GM23338 (cell line): ENCODE data around the gene GRID1. TPM values are rescaled to one million over a fixed set of nuclear protein-coding genes. Genes with fewer than 3 reads are reported as not detected.

Source experiments
- ATAC-seq: fragments of 200-7000 bp; cut with Tn5 transposase; 3 replicates; pipeline ENCODE4 v1.9.1; 2020
- DNase-seq: peaks from one replicate; pipeline ENCODE4 v3.0.0-alpha.2; 2015; ENCODE audit warnings: low spot score
- H2AFZ ChIP-seq: fragments of 200-600 bp; sonication (generic); 2 replicates; pipeline ENCODE4 v1.8.0; 2016; ENCODE audit warnings: antibody characterized with exemption, mild to moderate bottlenecking, moderate library complexity
- H3F3A ChIP-seq: fragments of 200-600 bp; sonication (generic); replicated peaks from 2 replicates; pipeline ENCODE4 v1.8.0; 2017; ENCODE audit warnings: antibody characterized with exemption, mixed run types, low read depth
- H3K27ac ChIP-seq: fragments of 200-600 bp; sonication (generic); 2 replicates; pipeline ENCODE4 v1.6.1; 2016; ENCODE audit warnings: low read depth
- H3K27me3 ChIP-seq: fragments of 200-600 bp; sonication (generic); 2 replicates; pipeline ENCODE4 v1.8.0; 2016; ENCODE audit warnings: mild to moderate bottlenecking, mixed run types, moderate library complexity; ENCODE audit not compliant: insufficient read depth
- H3K36me3 ChIP-seq: fragments of 200-600 bp; sonication (generic); 2 replicates; pipeline ENCODE4 v1.8.0; 2016; ENCODE audit warnings: mild to moderate bottlenecking; ENCODE audit not compliant: insufficient read depth
- H3K4me1 ChIP-seq: fragments of 200-600 bp; sonication (generic); 2 replicates; pipeline ENCODE4 v1.8.0; 2016; ENCODE audit warnings: mild to moderate bottlenecking, moderate library complexity; ENCODE audit not compliant: insufficient read depth
- H3K4me2 ChIP-seq: fragments of 200-600 bp; sonication (generic); 2 replicates; pipeline ENCODE4 v1.7.1; 2017; ENCODE audit warnings: mixed run types
- H3K4me3 ChIP-seq: fragments of 200-600 bp; sonication (generic); 2 replicates; pipeline ENCODE4 v1.6.1; 2016; ENCODE audit warnings: mixed run types
- H3K79me2 ChIP-seq: fragments of 200-600 bp; sonication (generic); replicated peaks from 2 replicates; pipeline ENCODE4 v1.8.0; 2017; ENCODE audit warnings: mild to moderate bottlenecking; ENCODE audit not compliant: insufficient read depth
- H3K9me2 ChIP-seq: fragments of 200-600 bp; sonication (generic); 2 replicates; pipeline ENCODE4 v1.8.0; 2017; ENCODE audit not compliant: insufficient read depth
- H4K20me1 ChIP-seq: fragments of 200-600 bp; sonication (generic); replicated peaks from 2 replicates; pipeline ENCODE4 v1.8.0; 2017; ENCODE audit warnings: mild to moderate bottlenecking; ENCODE audit not compliant: insufficient read depth
- H3K27ac Mint-ChIP-seq: 2 replicates; pipeline ENCODE4 v1.8.0; 2020; ENCODE audit warnings: inconsistent platforms, mild to moderate bottlenecking, moderate library complexity, mixed read lengths
- H3K27me3 Mint-ChIP-seq: 3 replicates; pipeline ENCODE4 v1.8.0; 2022; ENCODE audit warnings: low read depth, mild to moderate bottlenecking, moderate library complexity, mixed read lengths, inconsistent platforms; ENCODE audit not compliant: insufficient read depth, poor library complexity
- H3K36me3 Mint-ChIP-seq: 3 replicates; pipeline ENCODE4 v1.8.0; 2021; ENCODE audit warnings: low read depth, mild to moderate bottlenecking, inconsistent platforms, moderate library complexity, mixed read lengths
- H3K4me1 Mint-ChIP-seq: 3 replicates; pipeline ENCODE4 v1.8.0; 2020; ENCODE audit warnings: mild to moderate bottlenecking, inconsistent platforms, mixed read lengths
- H3K4me3 Mint-ChIP-seq: 3 replicates; pipeline ENCODE4 v1.8.0; 2021; ENCODE audit warnings: moderate library complexity, mild to moderate bottlenecking, inconsistent platforms, mixed read lengths
- H3K9me3 Mint-ChIP-seq: 3 replicates; pipeline ENCODE4 v1.8.0; 2020; ENCODE audit warnings: moderate library complexity, mild to moderate bottlenecking, inconsistent platforms, mixed read lengths
- CREB1 ChIP-seq: fragments of 250-450 bp; sonication (Bioruptor Pico); IDR thresholded peaks from 2 replicates; pipeline ENCODE4 v1.5.0; 2020; ENCODE audit warnings: low read depth, mild to moderate bottlenecking, moderate library complexity
- CTCF ChIP-seq, 2 experiments: fragments of 200-600 bp in 1 of 2; sonication (generic) in 1 of 2; conservative IDR thresholded peaks; 2 replicates each; pipeline versions ENCODE4 v1.5.1 to v1.6.1; 2016 to 2017; ENCODE audit warnings: antibody characterized with exemption in 2 of 2, low read depth in 2 of 2, mild to moderate bottlenecking in 2 of 2, moderate library complexity in 1 of 2
- ETS1 ChIP-seq: IDR thresholded peaks from 2 replicates; pipeline ENCODE4 v1.6.1; 2016; ENCODE audit warnings: antibody characterized with exemption
- EZH2 ChIP-seq: fragments of 200-600 bp; sonication (generic); IDR thresholded peaks from one replicate; pipeline ENCODE4 v1.8.0; 2017; ENCODE audit warnings: antibody characterized with exemption, mild to moderate bottlenecking, low read depth; ENCODE audit not compliant: unreplicated experiment
- EZH2phosphoT487 ChIP-seq: fragments of 200-600 bp; sonication (generic); IDR thresholded peaks from one replicate; pipeline ENCODE4 v1.8.1; 2018; ENCODE audit warnings: antibody characterized with exemption; ENCODE audit not compliant: unreplicated experiment
- JUNB ChIP-seq: IDR thresholded peaks from one replicate; pipeline ENCODE4 v1.6.1; 2016; ENCODE audit warnings: antibody characterized with exemption; ENCODE audit not compliant: unreplicated experiment
- NANOG ChIP-seq: IDR thresholded peaks from 2 replicates; pipeline ENCODE4 v1.6.1; 2016; ENCODE audit warnings: antibody characterized with exemption, borderline replicate concordance
- POLR2AphosphoS5 ChIP-seq: IDR thresholded peaks from 2 replicates; pipeline ENCODE4 v1.6.1; 2016; ENCODE audit warnings: antibody characterized with exemption, low read depth
- REST ChIP-seq: IDR thresholded peaks from one replicate; pipeline ENCODE4 v1.6.1; 2018; ENCODE audit warnings: antibody characterized with exemption; ENCODE audit not compliant: unreplicated experiment
- STAT1 ChIP-seq: IDR thresholded peaks from one replicate; pipeline ENCODE4 v1.6.1; 2016; ENCODE audit warnings: antibody characterized with exemption; ENCODE audit not compliant: unreplicated experiment
- ZNF114 ChIP-seq: fragments of 250-450 bp; sonication (Bioruptor Pico); IDR thresholded peaks from 2 replicates; pipeline ENCODE4 v1.5.0; 2020; ENCODE audit warnings: mild to moderate bottlenecking, moderate library complexity
- ZNF331 ChIP-seq: fragments of 250-450 bp; sonication (Bioruptor Pico); IDR thresholded peaks from 2 replicates; pipeline ENCODE4 v1.5.0; 2020; ENCODE audit warnings: low read depth, mild to moderate bottlenecking, moderate library complexity
- ZNF462 ChIP-seq: fragments of 250-450 bp; sonication (Bioruptor Pico); IDR thresholded peaks from 2 replicates; pipeline ENCODE4 v1.5.0; 2020; ENCODE audit warnings: mild to moderate bottlenecking, moderate library complexity
- polyA plus RNA-seq: library from polyadenylated mRNA; unstranded; fragments of >200 nt; fragmentation: Nextera tagmentation; extraction: Ambion mirVana; gene quantifications from 2 replicates; pipeline ENCODE4 v1.2.1, GENCODE V29; 2016
- total RNA-seq: library from RNA; depleted of rRNA; stranded (reverse); fragments of >200 nt; shearing (Covaris generic); gene quantifications from 2 replicates; pipeline ENCODE4 v1.2.3, GENCODE V29; 2014

GRID1 gene
- total and polyA plus RNA-seq, 2 experiments from 2014 or later = 0.14 to 0.15 TPM

- no peak for TF ChIP-seq CTCF (conservative IDR thresholded peaks at IDR 0.05; ENCODE audit: low read depth in 2 of 2)
Measured at GRCh38 chr10:86057708-86058107, 308.9 kb downstream of the GRID1 start (continued).

- Mint-ChIP-seq H3K4me1 (no peaks in the 10 kb centered on the region), H3K27me3 (peaks cover 2% of the 10 kb centered on the region), H3K36me3 (peaks cover 5% of the 10 kb centered on the region; the same call in 2 of the 3 replicates), H3K4me3 (no peak overlapping the region), H3K9me3 (peaks cover 73% of the 10 kb centered on the region), H3K27ac (no peak overlapping the region)
- H3K27ac ChIP-seq = no peak overlapping the region
- no peak overlapping the region for H3K4me3 ChIP-seq
- H2AFZ ChIP-seq = no peak overlapping the region
- no peaks in the 10 kb centered on the region for H3K9me2 ChIP-seq
- no peaks in the 10 kb centered on the region for H3K36me3 ChIP-seq
- no peaks in the 10 kb centered on the region for H3K27me3 ChIP-seq
- H4K20me1 ChIP-seq = no peaks in the 10 kb centered on the region
- no peaks in the 10 kb centered on the region for H3K79me2 ChIP-seq
- H3F3A ChIP-seq = no peaks in the 10 kb centered on the region
- no peak for ATAC-seq
- H3K4me2 ChIP-seq = no peak overlapping the region
- DNase-seq = no peak
- H3K4me1 ChIP-seq = no peaks in the 10 kb centered on the region
- TF ChIP-seq NANOG (no peak), EZH2 (no peak), ZNF114 (CRISPR knock-in tag) (no peak), ZNF462 (CRISPR knock-in tag) (no peak), ZNF331 (CRISPR knock-in tag) (no peak), CREB1 (CRISPR knock-in tag) (no peak), JUNB (no peak), POLR2AphosphoS5 (no peak), ETS1 (no peak), EZH2phosphoT487 (no peak), STAT1 (no peak), REST (no peak)
Measured at GRCh38 chr10:86056672-86057071, 309.9 kb downstream of the GRID1 start.
